Suprapubic skin (tissue), 4 donors: ENCODE measurements around the gene ENTPD2. TPM values are rescaled to one million over a fixed set of nuclear protein-coding genes. Genes with fewer than 3 reads are reported as not detected.

Experiments used
- DNase-seq, 2 donors: peaks; one replicate each; pipeline ENCODE4 v3.0.0-alpha.2; 2019; ENCODE audit warnings: low spot score in 2 of 2
- H3K27ac ChIP-seq: fragments of 200-600 bp; sonication (generic); one replicate; pipeline ENCODE4 v1.5.1; 2019
- H3K27me3 ChIP-seq: fragments of 200-600 bp; sonication (generic); one replicate; pipeline ENCODE4 v1.5.1; 2019
- H3K36me3 ChIP-seq: fragments of 200-600 bp; sonication (generic); one replicate; pipeline ENCODE4 v1.5.1; 2019
- H3K4me1 ChIP-seq: fragments of 200-600 bp; sonication (generic); one replicate; pipeline ENCODE4 v1.5.1; 2019
- H3K4me3 ChIP-seq: fragments of 200-600 bp; sonication (generic); one replicate; pipeline ENCODE4 v1.5.1; 2019; ENCODE audit warnings: mild to moderate bottlenecking
- H3K9me3 ChIP-seq: fragments of 200-600 bp; sonication (generic); one replicate; pipeline ENCODE4 v1.5.1; 2019
- CTCF ChIP-seq, 2 donors: fragments of 200-600 bp in 1 of 2; fragments of 450-650 bp in 1 of 2; sonication (generic) in 1 of 2; IDR thresholded peaks; one replicate each; pipeline ENCODE4 v1.5.1; 2016 to 2019; ENCODE audit warnings: antibody characterized with exemption in 2 of 2, mild to moderate bottlenecking in 1 of 2, moderate library complexity in 1 of 2
- EP300 ChIP-seq: sonication (generic); formaldehyde crosslinking; IDR thresholded peaks from one replicate; pipeline ENCODE4 v1.6.1; 2017; ENCODE audit warnings: antibody characterized with exemption
- POLR2A ChIP-seq, 2 donors: fragments of 450-650 bp; IDR thresholded peaks; one replicate each; pipeline ENCODE4 v1.6.1; 2017; ENCODE audit warnings: antibody characterized with exemption in 2 of 2, mild to moderate bottlenecking in 2 of 2, moderate library complexity in 2 of 2
- POLR2AphosphoS5 ChIP-seq, 3 donors: sonication (generic); formaldehyde crosslinking; IDR thresholded peaks; one replicate each; pipeline ENCODE4 v1.6.1; 2017; ENCODE audit warnings: antibody characterized with exemption in 3 of 3
- WGBS: methylation state at CpG from one replicate; pipeline ENCODE4 v1.1.5; 2018; 5-methylcytosine and 5-hydroxymethylcytosine counted together
- total RNA-seq, 4 donors: library from RNA; depleted of rRNA; stranded (reverse); fragments of >200 nt; gene quantifications; one replicate each; pipeline ENCODE4 v1.1.0, GENCODE V29; 2016

The ENTPD2 gene
- total RNA-seq, 4 donors from 2014 or later = 13.3 to 20.8 (median 16.7) TPM

DNA sequence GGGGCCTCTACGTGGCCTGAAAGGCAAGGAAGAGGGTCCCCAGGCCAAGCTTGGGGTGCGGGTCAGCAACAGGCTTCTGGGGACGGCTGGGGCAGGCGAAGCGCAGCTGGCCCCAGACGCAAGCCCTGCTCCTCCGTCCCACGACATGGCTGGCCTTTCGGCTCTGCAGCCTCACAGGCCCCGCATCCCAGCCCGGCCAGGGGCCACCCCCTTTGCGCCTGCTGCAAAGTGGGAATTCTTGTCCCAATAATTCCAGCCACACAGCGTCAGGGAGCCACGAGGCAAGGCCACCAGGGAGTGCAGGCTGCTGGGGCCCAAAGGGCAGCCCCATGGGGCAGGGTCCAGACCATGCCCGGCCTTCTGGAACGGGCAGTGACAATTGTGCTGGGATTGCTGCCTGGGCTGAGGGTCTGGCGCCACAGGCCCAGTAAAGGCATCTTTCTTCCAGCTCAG lies 1.1 kb upstream of the ENTPD2 start:
- 69% methylated on average over 5 of the region's 17 CpGs for WGBS
- DNase-seq = no peak
- Histone ChIP-seq H3K4me3 (no peak overlapping the region), H3K4me1 (peaks cover 47% of the 10 kb centered on the region), H3K9me3 (no peaks in the 10 kb centered on the region), H3K27ac (peak overlapping the region; percentile 20), H3K36me3 (no peaks in the 10 kb centered on the region), H3K27me3 (peaks cover 33% of the 10 kb centered on the region)
- TF ChIP-seq CTCF (IDR thresholded peaks at IDR 0.05) (no peak), POLR2AphosphoS5 (IDR thresholded peaks at IDR 0.05) (no peak), EP300 (no peak), POLR2A (IDR thresholded peaks at IDR 0.05) (no peak)

DNA sequence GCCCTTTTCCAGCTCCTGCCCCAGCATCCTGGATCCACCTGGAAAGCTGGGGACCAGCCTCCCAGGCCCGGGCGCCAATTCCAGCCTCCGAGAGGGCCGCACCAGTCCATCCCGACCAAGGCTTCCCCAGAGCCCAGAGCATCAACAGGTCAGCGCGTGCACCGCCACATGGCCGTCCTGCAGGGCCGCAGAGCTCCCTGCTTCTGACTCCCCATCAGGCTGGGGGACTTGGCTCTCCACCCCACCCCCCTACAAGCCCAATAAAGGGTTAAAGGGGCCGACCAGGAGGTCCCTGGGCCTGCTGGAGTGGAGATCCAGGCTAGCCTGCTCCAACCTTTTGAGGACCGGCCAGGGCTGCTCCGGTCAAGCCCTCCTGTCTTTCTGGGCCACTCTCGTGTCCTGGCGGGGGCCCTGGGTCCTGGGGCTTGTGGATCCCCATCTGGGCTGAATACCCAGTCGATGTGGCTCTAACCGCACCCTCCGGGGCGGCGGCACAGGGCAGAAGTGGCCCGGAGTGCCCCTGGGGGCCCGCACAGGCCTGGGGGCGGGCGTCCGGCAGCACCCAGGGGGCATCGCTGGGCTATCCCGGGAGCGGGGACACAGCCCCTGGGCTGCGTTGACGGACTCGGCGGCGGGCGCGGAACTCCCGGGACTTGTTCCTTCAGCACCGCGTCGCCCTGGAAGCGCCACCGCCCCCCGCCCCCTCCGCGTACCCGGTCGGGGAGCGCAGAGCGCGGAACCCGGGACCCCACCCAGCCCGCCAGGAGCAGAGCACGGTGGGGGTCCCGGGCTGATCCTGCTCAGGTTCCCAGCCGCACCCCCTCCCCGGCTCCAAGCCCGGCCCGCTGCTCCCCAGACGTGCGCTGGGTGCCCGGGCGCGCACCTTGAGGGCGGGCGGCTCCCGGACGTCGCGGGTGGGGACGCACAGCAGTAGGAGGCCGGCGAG lies 590 bp downstream of the ENTPD2 start:
- Histone ChIP-seq H3K36me3 (no peaks in the 10 kb centered on the region), H3K27ac (no peak overlapping the region), H3K4me3 (peak overlapping the region; percentile 62), H3K27me3 (peaks cover 49% of the 10 kb centered on the region), H3K4me1 (peaks cover 62% of the 10 kb centered on the region), H3K9me3 (no peaks in the 10 kb centered on the region)
- no peak for DNase-seq
- WGBS = 0% methylated on average over 1 of the region's 71 CpGs
- TF ChIP-seq CTCF (IDR thresholded peaks at IDR 0.05) = no peak
- no peak for TF ChIP-seq POLR2AphosphoS5 (IDR thresholded peaks at IDR 0.05)
- TF ChIP-seq POLR2A (IDR thresholded peaks at IDR 0.05) = no peak
- TF ChIP-seq EP300 = no peak

DNA sequence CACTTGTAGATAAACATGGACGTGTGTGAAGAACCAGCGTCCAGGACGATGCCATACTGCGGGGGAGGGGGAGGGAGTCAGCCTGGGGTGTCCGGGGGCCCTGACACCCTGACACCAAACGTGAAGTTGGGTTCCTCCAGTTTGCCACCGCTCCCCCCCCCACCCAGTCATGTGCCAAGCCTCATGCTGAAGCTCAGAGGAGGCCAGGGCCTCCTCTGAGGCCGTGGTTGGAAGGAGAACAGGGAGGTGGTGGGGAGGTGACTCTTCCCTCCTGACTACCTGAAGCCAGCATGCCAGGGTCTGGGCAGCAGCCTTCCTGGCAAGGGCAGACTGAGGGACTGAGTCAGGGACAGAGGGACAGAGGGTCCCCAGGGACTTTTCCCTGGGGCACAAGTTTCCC lies 1.6 kb downstream of the ENTPD2 start:
- H3K4me1 ChIP-seq = peaks cover 60% of the 10 kb centered on the region
- 62% methylated on average over 2 of the region's 8 CpGs for WGBS
- H3K27me3 ChIP-seq = peaks cover 59% of the 10 kb centered on the region

GRCh38 chr9:137051145-137051724 lies 2.6 kb downstream of the ENTPD2 start:
- 90% methylated on average over 6 of the region's 17 CpGs for WGBS
- peaks cover 62% of the 10 kb centered on the region for H3K27me3 ChIP-seq
- H3K36me3 ChIP-seq = no peaks in the 10 kb centered on the region
- no peak for DNase-seq
- H3K9me3 ChIP-seq = no peaks in the 10 kb centered on the region
- peaks cover 54% of the 10 kb centered on the region for H3K4me1 ChIP-seq
- no peak overlapping the region for H3K4me3 ChIP-seq
- TF ChIP-seq EP300 = no peak
- TF ChIP-seq CTCF (IDR thresholded peaks at IDR 0.05) = no peak
- TF ChIP-seq POLR2A (IDR thresholded peaks at IDR 0.05) = no peak
- TF ChIP-seq POLR2AphosphoS5 (IDR thresholded peaks at IDR 0.05) = no peak
- no peak overlapping the region for H3K27ac ChIP-seq

More for the DNA sequence above, 1.6 kb downstream of the ENTPD2 start:
- no peak for TF ChIP-seq CTCF (IDR thresholded peaks at IDR 0.05)
- no peak for TF ChIP-seq POLR2AphosphoS5 (IDR thresholded peaks at IDR 0.05)
- no peak for TF ChIP-seq POLR2A (IDR thresholded peaks at IDR 0.05)
- TF ChIP-seq EP300 = no peak
- Histone ChIP-seq H3K27ac (no peak overlapping the region), H3K4me3 (no peak overlapping the region), H3K9me3 (no peaks in the 10 kb centered on the region), H3K36me3 (no peaks in the 10 kb centered on the region)
- no peak for DNase-seq

DNA sequence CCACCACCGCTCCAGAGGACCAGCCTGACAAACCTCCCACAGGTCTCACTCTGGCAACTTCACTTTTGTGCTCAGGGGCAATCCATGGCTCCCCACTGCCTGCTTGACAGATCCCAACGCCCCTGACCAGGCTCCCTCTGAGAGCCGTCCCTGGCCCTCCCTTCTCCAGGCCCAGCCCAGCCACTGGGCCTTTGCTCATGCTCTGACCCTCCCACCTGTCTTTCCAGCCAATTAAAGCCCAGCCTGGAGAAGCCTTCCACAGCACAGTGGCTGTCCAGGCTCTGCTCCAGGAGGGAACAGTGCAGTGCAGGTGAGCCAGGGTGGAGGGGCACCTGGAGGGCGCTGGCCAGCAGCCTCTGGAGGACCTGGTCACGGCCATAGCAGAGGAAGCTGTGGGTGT lies 3.3 kb downstream of the ENTPD2 start:
- no peak overlapping the region for H3K27ac ChIP-seq
- peaks cover 65% of the 10 kb centered on the region for H3K27me3 ChIP-seq
- TF ChIP-seq CTCF (IDR thresholded peaks at IDR 0.05) (no peak), EP300 (no peak), POLR2A (IDR thresholded peaks at IDR 0.05) (no peak), POLR2AphosphoS5 (IDR thresholded peaks at IDR 0.05) (no peak)
- peaks cover 53% of the 10 kb centered on the region for H3K4me1 ChIP-seq
- H3K4me3 ChIP-seq = no peak overlapping the region
- DNase-seq = no peak
- no peaks in the 10 kb centered on the region for H3K36me3 ChIP-seq
- H3K9me3 ChIP-seq = no peaks in the 10 kb centered on the region
- 96% methylated on average over 3 of the region's 5 CpGs for WGBS
